Hematopoietic multipotent progenitor cell treated with erythropoietin and hydrocortisone succinate and interleukin-3 and kit ligand, for 4 days (in vitro differentiated cells): ENCODE results near the gene ELF1.
"Not testable (repeated sequence)": the region's sequence is repeated elsewhere in the genome, so short reads cannot be mapped to it uniquely, and the experiment has no call there.

Experiments
- DNase-seq: peaks from one replicate; pipeline ENCODE4 v3.0.0-alpha.2; 2015

ELF1 gene

DNA sequence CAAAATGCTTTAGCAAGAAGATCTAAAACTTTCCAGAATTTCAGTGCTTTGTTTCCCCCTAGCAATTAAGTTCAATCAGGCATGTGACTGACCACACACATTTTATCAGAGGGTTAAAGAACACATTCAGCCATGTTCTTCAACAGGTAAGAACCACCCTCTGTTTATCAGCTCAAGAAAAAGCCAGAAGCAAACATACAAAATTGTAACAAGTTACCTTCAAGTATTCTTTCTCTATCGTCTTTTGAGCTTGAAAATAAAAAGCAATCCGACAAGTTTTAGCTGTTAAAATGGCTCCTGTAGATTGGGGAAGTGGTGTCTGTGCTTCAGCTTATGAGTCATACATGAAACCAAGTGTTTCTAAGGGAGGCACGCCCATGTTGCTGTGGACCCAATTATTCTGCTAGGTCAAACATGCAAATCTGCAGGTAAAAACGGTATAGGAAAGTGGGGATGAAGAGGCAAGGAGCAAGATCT is at the start of gene ELF1:
Gene ELF1 (minus strand): TSS at position 306 of the 477 bp plus-strand sequence. CDS start 37,262 bp downstream, outside the sequence.
- peak; percentile 96 for DNase-seq

GRCh38 chr13:41065078-41065477 is 46.0 kb upstream of the ELF1 start:
- peak; percentile 35 for DNase-seq

DNA sequence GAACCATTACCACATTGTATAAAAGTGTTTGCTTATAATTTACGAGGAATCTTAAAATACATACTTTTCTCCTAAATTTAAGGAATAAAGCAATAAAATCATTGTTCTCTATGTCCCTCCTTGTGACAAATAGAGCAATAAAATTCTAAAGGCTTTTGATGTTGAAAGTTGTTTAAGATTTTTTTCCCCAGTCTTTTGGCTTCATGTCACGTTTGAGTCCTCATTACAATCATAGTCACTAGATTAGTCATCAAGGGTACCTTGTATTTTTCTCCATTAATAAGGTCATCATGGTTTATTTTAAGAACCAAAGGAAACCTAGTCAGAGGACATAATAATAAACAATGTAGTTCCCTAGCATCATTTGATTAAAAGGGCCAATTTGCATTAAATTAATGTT is 45.4 kb upstream of the ELF1 start:
- DNase-seq: no peak

DNA sequence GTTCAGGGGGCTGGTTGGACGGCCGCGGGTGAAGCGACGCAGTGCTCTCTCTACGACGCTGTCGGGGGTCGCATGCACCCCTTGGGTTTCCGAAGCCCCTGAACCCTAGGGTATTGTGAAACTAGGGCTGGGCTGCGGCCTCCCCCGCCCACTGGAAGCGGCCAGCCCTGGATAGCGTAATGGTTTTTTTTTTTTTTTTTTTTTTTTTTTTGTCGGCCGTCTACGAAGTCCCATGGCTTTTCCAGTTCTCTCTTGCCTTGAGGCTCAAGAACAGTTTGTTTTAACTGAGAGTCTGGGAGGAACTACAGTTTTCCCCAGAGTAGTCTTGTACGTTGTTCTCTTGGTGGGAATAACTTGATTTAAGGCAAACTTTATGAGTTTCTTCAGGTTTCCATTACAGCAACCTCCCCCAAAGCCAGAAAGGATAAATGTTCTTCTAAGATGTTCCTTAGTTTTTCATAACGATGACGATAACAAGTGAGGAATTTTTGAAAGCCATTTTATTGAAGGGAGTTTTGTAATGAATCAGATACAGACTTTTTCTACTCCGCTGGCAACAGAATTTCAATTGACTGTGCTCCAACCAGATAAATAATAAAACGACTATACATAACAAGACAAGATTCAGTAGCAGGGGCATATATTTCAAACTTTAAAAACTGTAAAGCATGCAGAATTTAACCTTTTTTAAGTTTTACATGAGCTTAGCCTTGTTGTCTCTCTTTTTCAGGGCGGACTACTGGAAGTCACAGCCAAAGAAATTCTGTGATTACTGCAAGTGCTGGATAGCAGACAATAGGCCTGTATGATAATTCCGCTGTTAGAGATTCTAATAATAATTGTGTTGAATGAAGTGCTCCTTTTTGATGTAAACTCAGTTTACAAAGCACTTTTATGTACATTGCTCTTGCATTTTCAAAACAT is 43.1 kb upstream of the ELF1 start:
- DNase-seq: peak; percentile 86

DNA sequence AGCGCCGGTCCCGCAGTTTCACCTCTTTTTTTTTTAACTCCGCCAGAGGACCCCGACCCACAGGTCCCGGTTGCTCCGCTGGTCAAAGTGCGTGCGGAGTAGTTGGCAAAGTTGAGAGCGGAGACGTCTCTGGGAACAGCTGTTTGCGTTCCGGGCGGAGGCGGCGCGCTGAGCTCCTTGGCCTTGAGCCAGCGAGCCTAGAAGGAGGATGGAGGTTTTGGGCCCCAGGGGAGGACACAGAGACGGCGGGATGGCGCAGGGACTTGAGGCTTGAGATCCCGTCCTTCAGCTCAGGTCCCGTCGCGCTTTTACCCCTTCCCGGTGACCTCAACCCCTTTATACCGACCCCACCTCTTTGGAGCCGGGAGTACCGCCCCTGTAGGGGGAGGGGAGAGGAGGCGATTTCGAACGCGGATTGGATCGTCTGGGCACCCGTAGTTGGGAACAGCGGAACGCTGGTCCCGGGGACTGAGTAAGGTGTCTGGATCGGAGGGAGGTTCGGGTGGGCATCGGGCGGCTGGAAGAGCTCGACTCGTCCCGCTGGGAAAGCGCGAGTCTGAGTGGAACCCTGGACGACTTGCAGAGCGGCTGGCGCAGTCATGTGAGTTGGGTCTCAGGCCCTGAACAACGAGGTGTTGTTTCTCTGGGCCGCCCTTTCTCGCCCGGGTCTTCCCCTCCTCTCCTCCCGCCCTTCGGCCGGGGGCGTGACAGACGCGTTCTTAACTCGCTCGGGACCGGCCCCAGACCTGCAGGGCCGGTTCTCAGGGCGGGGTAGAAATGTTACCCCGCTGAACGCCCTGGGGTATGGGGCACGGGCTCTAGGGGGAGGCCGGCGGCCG is 42.2 kb upstream of the ELF1 start, which contains the start of gene WBP4:
Gene WBP4 (plus strand): TSS at position 435 of the 839 bp plus-strand sequence. CDS start 165 bp downstream, at position 600.
- peak; percentile 98 for DNase-seq

DNA sequence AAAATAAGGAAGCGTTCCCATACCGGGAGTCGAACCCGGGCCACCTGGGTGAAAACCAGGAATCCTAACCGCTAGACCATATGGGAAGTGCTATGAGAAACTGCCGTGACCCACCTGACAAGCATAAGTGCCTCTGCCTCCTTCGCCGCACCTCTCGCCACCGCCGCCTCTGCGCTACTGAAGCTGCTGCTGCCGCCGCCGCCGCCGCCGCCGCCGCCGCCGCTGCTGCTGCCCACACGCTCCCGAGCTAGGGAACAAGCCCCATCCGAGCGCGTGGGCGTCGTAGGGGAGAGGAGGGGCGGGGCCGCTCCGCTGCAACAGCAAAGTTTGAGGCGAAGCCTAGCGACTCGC is 41.6 kb upstream of the ELF1 start:
- peak; percentile 94 for DNase-seq

DNA sequence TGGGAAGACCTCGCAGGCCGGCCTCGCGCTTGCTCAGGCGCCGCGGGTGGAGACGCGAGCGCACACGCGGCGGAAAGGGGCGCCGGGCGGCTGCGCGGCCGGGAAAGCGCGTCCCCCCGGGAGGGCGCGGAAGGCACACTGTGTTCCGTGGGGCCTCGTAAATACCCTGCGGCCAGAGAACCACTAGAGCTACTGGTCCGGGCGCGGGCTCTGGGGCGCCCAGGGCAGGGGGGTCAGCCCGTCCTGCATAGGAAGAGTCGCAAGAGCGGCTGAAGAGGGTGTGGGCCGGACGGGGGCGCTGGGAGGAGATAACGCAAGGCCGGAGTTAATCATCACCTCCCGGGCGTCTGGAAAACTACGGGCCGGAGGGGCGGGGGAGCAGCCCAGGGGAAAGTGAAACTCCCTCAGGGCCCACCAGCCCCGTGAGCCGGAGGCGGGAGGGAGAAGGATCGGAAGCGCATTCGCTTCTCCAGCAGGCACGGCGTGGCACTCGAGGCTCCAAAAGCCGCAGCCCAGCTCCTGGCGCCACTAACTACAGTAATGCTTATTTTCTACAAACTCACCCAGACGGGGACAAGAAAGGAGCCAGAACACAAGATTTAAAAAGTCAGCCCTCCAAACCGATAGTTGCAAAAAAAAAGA is 41.1 kb upstream of the ELF1 start:
- peak; percentile 96 for DNase-seq

DNA sequence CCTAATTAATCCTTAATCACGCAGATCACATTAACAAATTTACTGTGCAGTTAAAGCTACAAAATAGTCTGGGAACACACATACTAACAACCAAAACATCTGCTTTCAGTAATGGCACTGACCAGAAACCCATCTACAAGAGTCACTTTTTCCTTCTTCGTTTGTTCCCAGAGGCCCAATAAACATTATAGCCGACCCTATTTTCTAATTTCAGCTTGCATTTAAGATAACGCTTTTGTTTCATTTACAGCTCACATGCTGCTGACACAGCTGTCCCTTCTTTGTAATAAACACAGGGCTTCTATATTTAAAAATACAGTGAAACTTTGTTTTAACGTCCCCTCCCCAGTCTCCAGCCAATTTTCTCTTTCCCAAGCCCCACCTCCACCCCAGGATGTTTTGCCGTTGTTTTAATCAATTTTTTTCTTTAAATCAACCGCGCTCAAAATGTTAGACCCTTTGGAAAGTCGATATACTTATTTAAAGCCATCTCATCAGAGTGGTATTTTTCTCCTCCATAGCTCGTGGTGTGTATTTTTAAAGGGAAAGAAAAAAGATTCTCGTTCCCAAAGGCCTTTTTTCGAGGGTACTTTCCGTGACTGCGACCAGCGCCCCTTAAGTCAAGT is 40.5 kb upstream of the ELF1 start:
- peak; percentile 47 for DNase-seq

- no peak for DNase-seq
Measured at GRCh38 chr13:41058295-41059070, 39.4 kb upstream of the ELF1 start.

- no peak for DNase-seq
Measured at GRCh38 chr13:41056826-41057711, 38.0 kb upstream of the ELF1 start.

DNA sequence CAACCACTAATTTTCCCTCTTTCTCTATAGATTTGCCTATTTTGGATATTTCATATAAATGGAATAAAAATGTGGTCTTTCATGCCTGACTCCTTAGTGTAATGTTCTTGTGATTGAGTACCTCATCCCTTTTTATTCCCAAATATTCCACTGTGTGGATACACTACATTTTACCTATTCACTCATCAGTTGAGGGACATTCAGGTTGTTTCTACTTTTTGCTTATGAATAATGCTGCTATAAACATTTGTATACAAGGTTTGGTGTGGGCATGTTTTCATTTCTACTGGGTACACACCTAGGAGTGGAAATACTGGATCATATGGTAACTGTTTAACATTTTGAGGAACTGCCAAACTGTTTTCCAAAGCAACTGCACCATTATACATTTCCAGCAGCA is 37.1 kb upstream of the ELF1 start:
- DNase-seq: no peak

GRCh38 chr13:41054919-41055619 is 36.0 kb upstream of the ELF1 start:
- peak; percentile 63 for DNase-seq

DNA sequence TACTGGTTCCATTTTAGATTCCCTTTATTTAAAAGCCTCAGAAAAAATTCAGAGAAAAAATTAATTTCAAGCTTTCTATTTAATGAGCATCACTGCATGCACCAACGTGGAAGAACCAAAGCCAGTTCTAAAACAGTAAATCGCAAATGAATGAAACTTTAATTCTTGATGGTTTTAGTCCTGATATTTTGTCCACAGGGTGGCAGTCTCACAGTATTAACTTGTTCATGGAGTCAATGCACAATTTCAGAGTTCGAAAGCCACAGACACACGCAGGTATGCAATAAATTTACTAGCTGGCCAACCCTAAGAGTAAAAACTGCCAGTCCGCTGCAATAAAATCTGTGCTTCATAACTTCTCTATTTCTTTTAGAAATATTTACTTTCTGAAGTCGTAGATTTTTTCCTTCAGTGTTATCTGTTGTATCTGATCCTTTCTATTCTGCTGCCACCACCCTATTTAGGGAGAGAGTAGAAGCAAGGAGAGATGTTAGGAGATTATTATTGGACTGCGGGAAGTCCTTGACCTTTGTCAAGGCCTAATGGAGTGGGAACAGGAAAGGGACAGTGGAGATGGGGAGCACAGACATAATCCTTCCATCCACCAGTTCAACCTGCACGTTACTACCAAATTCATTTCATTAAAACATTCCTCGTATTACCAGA is 35.2 kb upstream of the ELF1 start:
- DNase-seq: peak; percentile 86

DNA sequence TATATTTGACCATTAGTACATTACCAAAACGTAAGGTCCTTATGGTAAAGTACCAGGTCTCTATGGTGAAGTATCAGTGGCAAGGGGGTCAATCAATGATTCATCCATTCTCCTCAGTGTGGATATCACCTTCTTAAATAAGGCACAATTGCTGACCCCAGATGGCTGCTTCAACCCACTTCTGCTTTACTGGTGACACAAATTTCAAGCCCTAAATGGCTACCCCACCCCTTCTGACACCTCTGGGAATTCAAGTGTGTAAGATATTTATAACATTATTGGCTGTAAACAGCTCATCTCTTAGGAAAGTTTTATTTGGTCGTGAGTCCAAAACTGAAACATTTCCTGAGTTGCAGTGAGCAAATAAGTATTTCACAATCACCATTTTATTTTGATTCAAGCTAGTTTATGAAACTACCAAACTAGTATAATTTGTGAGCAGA is 34.3 kb upstream of the ELF1 start:
- DNase-seq: peak; percentile 67

DNA sequence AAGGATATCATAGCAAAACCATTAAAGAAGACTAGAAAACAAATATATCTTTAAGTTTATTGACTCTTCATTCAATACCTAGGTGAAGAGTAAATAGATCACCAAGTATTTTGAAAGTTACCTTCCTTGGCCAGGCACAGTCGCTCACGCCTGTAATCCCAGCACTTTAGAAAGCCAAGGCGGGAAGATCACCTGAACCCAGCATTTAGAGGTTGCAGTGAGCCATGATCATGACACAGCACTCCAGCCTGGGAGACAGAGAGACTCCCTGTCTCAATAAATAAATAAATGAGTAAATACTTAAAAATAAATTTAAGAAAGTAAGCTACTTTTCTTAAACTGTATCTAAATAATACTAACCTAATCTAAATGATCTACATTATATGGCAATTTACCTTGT is 33.3 kb upstream of the ELF1 start:
- no peak for DNase-seq

GRCh38 chr13:41049480-41050440 is 30.6 kb upstream of the ELF1 start:
- no peak for DNase-seq

DNA sequence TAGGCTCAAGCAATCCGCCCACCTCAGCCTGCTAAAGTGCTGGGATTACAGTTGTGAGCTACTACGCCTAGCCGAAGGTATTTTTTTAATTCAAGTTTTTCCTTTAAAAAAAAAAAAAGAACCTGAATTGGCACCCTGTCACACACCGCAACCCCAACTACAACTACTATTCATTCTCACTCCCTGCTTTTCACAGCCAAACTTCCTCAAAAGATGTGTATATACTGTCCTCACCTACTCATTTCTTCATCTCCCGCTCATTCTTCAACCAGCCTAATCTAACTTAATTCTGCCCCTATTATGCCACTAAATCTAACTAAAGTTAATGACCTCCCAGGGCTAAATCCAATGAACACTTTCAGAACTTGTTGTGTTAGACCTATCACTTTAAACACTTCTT is 29.5 kb upstream of the ELF1 start:
- no peak for DNase-seq

DNA sequence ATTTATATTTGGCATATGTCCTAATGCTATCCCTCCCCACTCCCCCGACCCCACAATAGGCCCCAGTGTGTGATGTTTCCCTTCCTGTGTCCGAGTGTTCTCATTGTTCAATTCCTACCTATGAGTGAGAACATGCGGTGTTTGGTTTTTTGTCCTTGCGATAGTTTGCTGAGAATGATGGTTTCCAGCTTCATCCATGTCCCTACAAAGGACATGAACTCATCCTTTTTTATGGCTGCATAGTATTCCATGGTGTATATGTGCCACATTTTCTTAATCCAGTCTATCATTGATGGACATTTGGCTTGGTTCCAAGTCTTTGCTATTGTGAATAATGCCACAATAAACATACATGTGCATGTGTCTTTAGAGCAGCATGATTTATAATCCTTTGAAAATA is 23.3 kb upstream of the ELF1 start:
- not testable (repeated sequence) for DNase-seq
